SK-N-SH treated with all-trans-retinoic acid at 6 μM for 48 hours (cell line): ENCODE data around the gene PTTG1IP.

Source experiments
- CREB5 ChIP-seq: fragments of 250-450 bp; sonication (Bioruptor Pico); IDR thresholded peaks from 2 replicates; pipeline ENCODE4 v1.5.1; 2020; ENCODE audit warnings: low read depth, mild to moderate bottlenecking, moderate library complexity
- GLIS3 ChIP-seq: fragments of 250-450 bp; sonication (Bioruptor Pico); IDR thresholded peaks from 2 replicates; pipeline ENCODE4 v1.5.0; 2020; ENCODE audit warnings: mild to moderate bottlenecking, moderate library complexity
- OSR1 ChIP-seq: fragments of 250-450 bp; sonication (Bioruptor Pico); IDR thresholded peaks from 2 replicates; pipeline ENCODE4 v1.8.0; 2022; ENCODE audit warnings: moderate library complexity, mild to moderate bottlenecking, inconsistent platforms
- ZFP30 ChIP-seq: fragments of 450-650 bp; formaldehyde crosslinking; IDR thresholded peaks from 2 replicates; pipeline ENCODE4 v1.5.0; 2022; ENCODE audit warnings: mild to moderate bottlenecking, moderate library complexity
- ZNF70 ChIP-seq: fragments of 450-650 bp; formaldehyde crosslinking; IDR thresholded peaks from 2 replicates; pipeline ENCODE4 v1.5.0; 2020; ENCODE audit warnings: mild to moderate bottlenecking, moderate library complexity

- TF ChIP-seq CREB5 (CRISPR knock-in tag) (no peak), ZNF70 (CRISPR knock-in tag) (no peak), ZFP30 (no peak), GLIS3 (CRISPR knock-in tag) (no peak), OSR1 (CRISPR knock-in tag) (no peak)
These were observed 7.8 kb downstream of the PTTG1IP start for GRCh38 chr21:44865561-44866280.
